ENCODE measurements around the gene SYTL3. TPM values are rescaled to one million over a fixed set of nuclear protein-coding genes. Genes with fewer than 3 reads are reported as not detected.
A peak's percentile ranks its signal among the peaks of the same experiment; 100 is the strongest.

SYTL3 gene
- total and polyA plus RNA-seq, 5 experiments from 2014 or later, result 11.1 to 16.1 (median 15.7) TPM

DNA sequence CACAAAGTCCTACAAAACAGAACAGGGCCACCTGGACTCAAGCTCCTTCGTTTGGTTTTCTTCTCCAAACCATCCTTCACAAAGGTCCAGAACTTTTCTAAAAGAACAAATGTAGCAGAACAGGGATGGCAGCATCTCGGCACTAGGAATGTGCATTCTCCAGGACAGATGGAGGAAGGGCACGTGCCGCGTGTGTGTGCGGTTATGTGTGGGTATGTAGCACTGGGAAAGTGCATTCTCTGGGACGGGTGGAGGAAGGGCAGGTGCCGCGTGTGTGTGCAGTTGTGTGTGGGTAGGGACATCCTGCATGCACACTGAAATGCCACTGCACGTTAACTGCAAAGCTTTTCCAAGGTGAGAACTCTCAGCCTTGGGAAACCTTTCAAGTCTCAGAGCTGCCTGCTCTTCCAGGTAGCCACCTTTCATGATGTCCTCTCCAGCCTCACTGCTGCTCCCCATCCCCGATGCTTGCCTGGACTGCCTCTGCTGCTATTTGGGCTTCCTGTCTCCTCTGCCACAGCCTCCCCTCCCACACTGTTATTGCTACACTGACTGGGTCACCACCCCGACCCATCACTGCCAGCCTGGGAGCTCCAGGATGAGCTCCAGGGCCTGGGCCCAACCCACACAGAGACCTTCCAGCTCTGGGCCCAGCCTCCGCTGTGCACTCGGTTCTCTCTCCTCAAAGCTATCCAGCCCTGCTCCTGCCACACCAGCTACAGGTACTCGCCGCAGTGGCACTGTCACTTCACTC is 121.7 kb downstream of the SYTL3 start:
- Mint-ChIP-seq H3K36me3 (peaks cover 4 to 98% (median 42%) of the 10 kb centered on the region in 3 donors), H3K4me1 (peaks cover 30 to 40% (median 36%) of the 10 kb centered on the region in 4 donors), H3K4me3 (peak overlapping the region in 7 of 10 donors; percentile 26 to 66 (median 54)), H3K9me3 (no peaks in the 10 kb centered on the region), H3K27me3 (no peaks in the 10 kb centered on the region), H3K27ac (peak overlapping the region; percentile 67 to 95 (median 88))
- ATAC-seq (peak; percentile 11 to 40), DNase-seq (no peak)
- POLR2A ChIA-PET, result interaction anchor here (1.0 to 2.2 kb wide), 3 partner anchors 23 to 98 kb away, joined by 3 to 8 read pairs (median 4); no protein-coding TSS in a partner anchor

GRCh38 chr6:158772172-158772571 is 122.3 kb downstream of the SYTL3 start:
- no peaks in the 10 kb centered on the region for H3K9me3 Mint-ChIP-seq

GRCh38 chr6:158772851-158773371 is 123.1 kb downstream of the SYTL3 start:
- H3K27me3 Mint-ChIP-seq, result no peaks in the 10 kb centered on the region
- peaks cover 38 to 50% (median 45%) of the 10 kb centered on the region in 4 donors for H3K4me1 Mint-ChIP-seq
- H3K36me3 Mint-ChIP-seq, result peaks cover 7 to 98% (median 36%) of the 10 kb centered on the region in 3 donors
- POLR2A ChIA-PET, result interaction anchor here (1.3 kb wide), 1 partner anchor 81 kb away, joined by 3 read pairs; no protein-coding TSS in a partner anchor
- ATAC-seq (no peak), DNase-seq (no peak)
- H3K9me3 Mint-ChIP-seq, result no peaks in the 10 kb centered on the region
- H3K27ac Mint-ChIP-seq, result peak overlapping the region; percentile 78 to 95 (median 86)
- peak overlapping the region in 2 of 10 donors; percentile 56 to 62 for H3K4me3 Mint-ChIP-seq

More at GRCh38 chr6:158772172-158772571, 122.3 kb downstream of the SYTL3 start:
- peaks cover 34 to 44% (median 42%) of the 10 kb centered on the region in 4 donors for H3K4me1 Mint-ChIP-seq
- POLR2A ChIA-PET, result interaction anchor here (1.3 to 2.2 kb wide), 2 partner anchors 82 to 97 kb away, joined by 3 to 8 read pairs; no protein-coding TSS in a partner anchor
- peak overlapping the region in 8 of 10 donors; percentile 11 to 67 (median 54) for H3K4me3 Mint-ChIP-seq
- H3K27me3 Mint-ChIP-seq, result no peaks in the 10 kb centered on the region
- H3K36me3 Mint-ChIP-seq, result peaks cover 9 to 98% (median 40%) of the 10 kb centered on the region in 3 donors
- DNase-seq, result no peak
- peak overlapping the region; percentile 67 to 95 (median 88) for H3K27ac Mint-ChIP-seq
- no peak for ATAC-seq

GRCh38 chr6:158773581-158774449 is 124.0 kb downstream of the SYTL3 start:
- no peaks in the 10 kb centered on the region for H3K27me3 Mint-ChIP-seq
- POLR2A ChIA-PET, result interaction anchor here (1.4 kb wide), 1 partner anchor 96 kb away, joined by 3 read pairs; no protein-coding TSS in a partner anchor
- H3K4me1 Mint-ChIP-seq, result peaks cover 39 to 54% (median 50%) of the 10 kb centered on the region in 4 donors
- H3K9me3 Mint-ChIP-seq, result no peaks in the 10 kb centered on the region
- peak overlapping the region in 4 of 10 donors; percentile 18 to 60 (median 26) for H3K4me3 Mint-ChIP-seq
- ATAC-seq, result no peak
- H3K27ac Mint-ChIP-seq, result peak overlapping the region; percentile 37 to 95 (median 84)
- H3K36me3 Mint-ChIP-seq, result peaks cover 7 to 99% (median 32%) of the 10 kb centered on the region in 3 donors
- no peak for DNase-seq

GRCh38 chr6:158774717-158775449 is 125.0 kb downstream of the SYTL3 start:
- POLR2A ChIA-PET, result interaction anchor here (0.7 to 1.4 kb wide), 2 partner anchors 29 to 94 kb away, joined by 3 read pairs; no protein-coding TSS in a partner anchor
- Mint-ChIP-seq H3K4me3 (peak overlapping the region in 1 of 10 donors; percentile 26), H3K4me1 (peaks cover 40 to 59% (median 54%) of the 10 kb centered on the region in 4 donors), H3K36me3 (peaks cover 7 to 96% (median 28%) of the 10 kb centered on the region in 3 donors), H3K27me3 (no peaks in the 10 kb centered on the region), H3K27ac (peak overlapping the region in 5 of 10 donors; percentile 7 to 95 (median 71)), H3K9me3 (no peaks in the 10 kb centered on the region)
- no peak for ATAC-seq
- DNase-seq, result no peak

GRCh38 chr6:158775832-158776231 is 126.0 kb downstream of the SYTL3 start:
- peaks cover 36 to 62% (median 50%) of the 10 kb centered on the region in 4 donors for H3K4me1 Mint-ChIP-seq
- H3K36me3 Mint-ChIP-seq, result peaks cover 7 to 96% (median 22%) of the 10 kb centered on the region in 3 donors
- H3K27ac Mint-ChIP-seq, result peak overlapping the region in 4 of 10 donors; percentile 12 to 88 (median 44)
- H3K9me3 Mint-ChIP-seq, result no peaks in the 10 kb centered on the region
- POLR2A ChIA-PET, result no interaction called here
- no peak for DNase-seq
- no peak for ATAC-seq
- no peak overlapping the region for H3K4me3 Mint-ChIP-seq
- H3K27me3 Mint-ChIP-seq, result no peaks in the 10 kb centered on the region

GRCh38 chr6:158776737-158777136 is 126.9 kb downstream of the SYTL3 start:
- DNase-seq, result no peak
- POLR2A ChIA-PET, result no interaction called here
- H3K4me3 Mint-ChIP-seq, result peak overlapping the region in 1 of 10 donors; percentile 12
- H3K27me3 Mint-ChIP-seq, result no peaks in the 10 kb centered on the region
- H3K4me1 Mint-ChIP-seq, result peaks cover 31 to 57% (median 43%) of the 10 kb centered on the region in 4 donors
- H3K36me3 Mint-ChIP-seq, result peaks cover 7 to 96% (median 22%) of the 10 kb centered on the region in 3 donors
- ATAC-seq, result no peak
- H3K9me3 Mint-ChIP-seq, result no peaks in the 10 kb centered on the region
- peak overlapping the region in 9 of 10 donors; percentile 52 to 94 (median 80) for H3K27ac Mint-ChIP-seq

DNA sequence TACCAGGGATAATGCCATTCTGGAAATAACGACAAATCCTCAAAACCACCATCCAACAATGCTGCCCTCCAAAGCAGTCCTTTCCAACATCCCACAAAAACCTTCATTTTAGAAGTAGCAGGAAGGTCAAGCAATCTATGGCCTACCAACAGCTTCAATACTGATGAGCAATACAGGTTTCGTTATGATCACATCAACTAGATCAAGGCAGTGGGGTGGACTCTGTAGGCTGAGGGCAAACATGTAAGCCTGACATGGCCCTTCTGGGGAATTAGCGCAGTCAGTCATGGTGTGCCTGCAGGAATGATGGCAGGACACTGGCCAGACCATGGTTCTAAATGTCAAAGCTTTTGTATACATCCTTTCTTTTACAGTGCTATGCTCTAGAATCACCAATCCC is 127.7 kb downstream of the SYTL3 start:
- DNase-seq, result no peak
- Mint-ChIP-seq H3K9me3 (no peaks in the 10 kb centered on the region), H3K27ac (peak overlapping the region in 8 of 10 donors; percentile 52 to 94 (median 80)), H3K4me3 (no peak overlapping the region), H3K4me1 (peaks cover 28 to 57% (median 39%) of the 10 kb centered on the region in 4 donors), H3K27me3 (no peaks in the 10 kb centered on the region), H3K36me3 (peaks cover 7 to 97% (median 27%) of the 10 kb centered on the region in 3 donors)
- POLR2A ChIA-PET, result no interaction called here
- ATAC-seq, result no peak

DNA sequence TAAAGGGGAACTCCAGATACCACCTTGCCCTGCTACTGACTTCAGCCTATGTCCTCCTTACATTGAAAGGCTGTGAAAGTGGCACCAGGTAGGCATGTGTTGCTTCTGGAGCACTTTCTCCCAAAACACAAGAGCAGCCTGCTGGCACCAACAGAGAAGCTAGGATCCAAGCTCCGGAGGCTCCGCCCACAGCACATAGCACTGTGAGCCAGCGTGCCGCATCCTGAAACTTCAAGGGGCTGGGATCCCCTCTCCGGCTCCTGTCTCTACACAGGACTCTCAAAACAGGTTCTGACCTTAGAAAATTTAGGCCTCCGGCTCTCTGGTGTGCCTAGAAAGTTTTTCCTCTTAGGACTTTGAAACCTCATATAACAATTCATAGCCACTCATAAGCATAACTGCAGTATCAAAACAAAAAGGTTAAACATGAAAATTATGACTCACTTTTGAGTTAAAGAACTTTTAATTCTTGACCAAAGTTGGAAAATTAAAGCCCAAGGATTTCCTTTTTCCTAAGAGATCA is 128.2 kb downstream of the SYTL3 start:
- H3K4me3 Mint-ChIP-seq, result no peak overlapping the region
- H3K27me3 Mint-ChIP-seq, result no peaks in the 10 kb centered on the region
- H3K36me3 Mint-ChIP-seq, result peaks cover 7 to 97% (median 31%) of the 10 kb centered on the region in 3 donors
- DNase-seq (no peak), ATAC-seq (no peak)
- H3K4me1 Mint-ChIP-seq, result peaks cover 26 to 52% (median 33%) of the 10 kb centered on the region in 4 donors
- peak overlapping the region in 7 of 10 donors; percentile 6 to 88 (median 63) for H3K27ac Mint-ChIP-seq
- POLR2A ChIA-PET, result no interaction called here
- H3K9me3 Mint-ChIP-seq, result no peaks in the 10 kb centered on the region

DNA sequence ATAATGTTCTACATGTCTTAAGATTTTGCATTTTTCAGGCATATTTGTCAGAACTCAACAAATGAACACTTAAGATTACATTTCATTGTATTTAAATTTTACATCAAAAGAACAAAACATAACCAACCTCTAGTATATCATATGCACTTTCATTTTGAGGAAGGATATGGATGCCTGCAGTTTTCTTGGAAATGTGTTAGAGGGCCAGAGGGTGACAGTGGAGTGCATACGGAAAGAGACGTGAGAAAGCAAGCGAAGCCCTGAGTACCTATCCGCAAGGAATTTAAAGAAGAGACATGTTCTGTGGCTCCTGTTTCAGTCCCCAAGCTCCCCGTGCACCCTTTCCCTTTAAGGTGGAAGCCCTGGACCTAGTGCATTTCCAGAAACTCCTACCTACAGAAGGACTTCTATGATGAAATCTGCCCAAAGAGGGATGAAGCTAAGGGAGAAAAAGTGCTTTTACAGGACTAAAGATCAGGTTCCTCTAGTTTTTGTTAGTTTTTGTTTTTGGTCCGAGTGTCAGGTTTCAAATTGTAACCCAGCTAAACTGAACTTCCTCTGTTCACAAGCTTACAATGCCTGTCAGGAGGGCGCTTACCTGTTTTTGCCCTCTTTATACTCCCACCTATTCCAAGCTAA is 130.5 kb downstream of the SYTL3 start:
- no peak for ATAC-seq
- Mint-ChIP-seq H3K4me1 (peaks cover 18 to 55% (median 35%) of the 10 kb centered on the region in 4 donors), H3K27me3 (no peaks in the 10 kb centered on the region), H3K36me3 (peaks cover 7 to 97% (median 42%) of the 10 kb centered on the region in 3 donors), H3K27ac (peak overlapping the region in 8 of 10 donors; percentile 0 to 70 (median 30)), H3K9me3 (no peaks in the 10 kb centered on the region), H3K4me3 (no peak overlapping the region)
- POLR2A ChIA-PET, result interaction anchor here (0.6 to 1.1 kb wide), 3 partner anchors 8 to 17 kb away, joined by 3 read pairs; no protein-coding TSS in a partner anchor
- DNase-seq, result no peak

Data from naive thymus-derived CD8-positive, alpha-beta T cell (primary cell).